Stimulated activated CD4-positive, alpha-beta T cell treated with anti-CD3 and anti-CD28 coated beads, Interleukin-4, amount 100 ng/mL, for 24 hours (primary cell): Measurements from ENCODE around the gene ABAT.
"Not testable (repeated sequence)": the region's sequence is repeated elsewhere in the genome, so short reads cannot be mapped to it uniquely, and the experiment has no call there.

Experiments used
- DNase-seq: peaks from one replicate; pipeline ENCODE4 v3.0.0-alpha.2; 2020

ABAT gene

DNA sequence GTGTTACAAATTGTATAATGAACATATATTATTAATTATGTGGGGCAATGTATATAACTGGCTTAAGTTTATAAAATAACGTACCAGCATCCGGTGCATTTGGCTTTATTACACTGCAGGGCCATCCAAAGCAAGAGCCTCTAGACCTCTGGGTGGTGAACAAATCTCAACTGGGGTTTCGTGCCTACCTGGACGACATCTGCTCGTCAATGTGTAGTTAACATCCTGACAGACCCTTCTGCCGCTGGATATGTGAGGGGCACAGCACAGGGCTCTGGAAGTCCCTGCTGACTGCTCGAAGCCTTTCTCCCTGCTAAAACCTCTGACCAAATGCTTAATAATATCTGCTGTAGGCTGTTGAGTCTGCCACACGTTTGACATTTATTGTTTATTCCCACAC lies 120.7 kb downstream of the ABAT start:
- no peak for DNase-seq

DNA sequence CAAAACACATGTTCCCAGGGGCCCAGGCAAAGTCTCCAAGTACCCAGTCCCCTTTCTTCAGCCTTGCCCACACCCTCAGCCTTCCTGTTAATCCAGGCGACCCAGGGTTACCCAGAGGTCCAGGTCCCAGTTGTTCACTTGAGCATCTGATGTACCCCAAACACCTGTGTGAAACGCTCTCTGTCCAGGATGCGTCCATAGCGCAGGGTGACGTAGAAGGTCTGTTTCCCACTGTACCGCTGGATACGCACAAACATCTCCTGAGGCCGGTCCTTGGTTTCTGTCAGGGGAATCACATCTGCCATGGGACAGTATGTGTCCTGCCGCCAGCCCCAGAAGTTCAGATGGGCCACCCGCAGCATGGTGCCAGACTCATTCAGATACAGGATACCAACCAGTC lies 121.4 kb downstream of the ABAT start:
- no peak for DNase-seq

GRCh38 chr16:8796469-8797363 lies 122.3 kb downstream of the ABAT start:
- DNase-seq: no peak

DNA sequence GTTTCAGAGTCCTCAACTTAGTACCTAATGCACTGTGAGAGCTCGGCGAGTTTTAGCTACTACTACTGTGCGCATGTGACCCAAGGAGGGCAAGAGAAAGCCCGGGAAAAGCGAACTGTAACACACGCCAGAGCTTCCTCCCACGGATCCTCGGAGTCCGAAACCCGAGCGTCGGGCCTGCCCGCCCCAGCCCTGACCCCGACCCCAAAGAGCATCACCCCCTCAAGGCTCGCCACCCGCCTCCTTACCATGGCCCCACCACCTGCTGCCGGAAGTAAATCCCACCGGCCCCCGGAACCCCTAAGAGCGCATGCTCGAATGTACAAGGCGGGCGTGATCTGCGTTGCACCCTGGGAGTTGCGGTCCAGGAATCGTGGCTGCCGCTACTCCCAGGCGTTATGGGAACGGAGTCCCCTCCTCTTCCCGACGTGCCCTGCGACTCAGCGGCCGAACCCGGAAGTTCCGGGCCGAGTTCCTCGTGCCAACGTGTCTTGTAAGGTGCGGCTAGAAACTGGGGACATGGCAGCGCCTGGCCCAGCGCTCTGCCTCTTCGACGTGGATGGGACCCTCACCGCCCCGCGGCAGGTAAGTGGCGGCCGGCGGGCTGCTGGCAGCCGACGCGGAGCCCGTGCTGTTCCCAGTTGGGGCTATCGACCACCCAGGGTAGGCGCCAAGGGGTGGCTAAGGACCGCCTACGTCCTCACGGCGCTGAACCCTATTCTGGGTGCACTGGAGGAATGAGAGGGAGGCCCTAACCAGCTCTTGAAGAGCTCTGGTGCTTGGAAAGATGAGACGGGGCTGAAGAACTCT lies 123.2 kb downstream of the ABAT start, which contains the start of the genes PMM2 and TMEM186:
Gene PMM2 (plus strand): TSS at position 476 of the 810 bp plus-strand sequence. CDS start 44 bp downstream, at position 520.
Gene TMEM186 (minus strand): TSS at position 276 of the 810 bp plus-strand sequence. CDS start 25 bp downstream, at position 251.
- peak; percentile 96 for DNase-seq

GRCh38 chr16:8798174-8798527 lies 123.7 kb downstream of the ABAT start:
- peak; percentile 37 for DNase-seq

GRCh38 chr16:8798535-8799157 lies 124.2 kb downstream of the ABAT start:
- DNase-seq: no peak

GRCh38 chr16:8801701-8802100 lies 127.3 kb downstream of the ABAT start:
- DNase-seq: no peak

DNA sequence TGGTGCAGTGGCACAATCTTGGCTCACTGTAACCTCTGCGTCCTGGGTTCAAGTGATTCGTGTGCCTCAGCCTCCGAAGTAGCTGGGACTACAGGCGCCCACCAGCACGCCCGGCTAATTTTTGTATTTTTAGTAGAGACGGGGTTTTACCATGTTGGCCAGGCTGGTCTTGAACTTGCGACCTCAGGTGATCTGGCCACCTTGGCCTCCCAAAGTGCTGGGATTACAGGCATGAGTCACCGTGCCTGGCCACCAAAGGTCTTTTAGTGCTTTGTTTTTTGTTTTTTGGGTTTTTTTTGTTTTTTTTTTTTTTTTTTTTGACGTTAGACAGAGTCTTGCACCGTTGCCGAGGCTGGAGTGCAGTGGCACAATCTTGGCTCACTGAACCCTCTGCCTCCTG lies 129.3 kb downstream of the ABAT start:
- DNase-seq: not testable (repeated sequence)

GRCh38 chr16:8804313-8804712 lies 129.9 kb downstream of the ABAT start:
- DNase-seq: no peak

- no peak for DNase-seq
Measured at GRCh38 chr16:8806272-8806983, 132.0 kb downstream of the ABAT start.

GRCh38 chr16:8807189-8807588 lies 132.8 kb downstream of the ABAT start:
- DNase-seq: no peak

GRCh38 chr16:8808009-8808408 lies 133.6 kb downstream of the ABAT start:
- DNase-seq: no peak

DNA sequence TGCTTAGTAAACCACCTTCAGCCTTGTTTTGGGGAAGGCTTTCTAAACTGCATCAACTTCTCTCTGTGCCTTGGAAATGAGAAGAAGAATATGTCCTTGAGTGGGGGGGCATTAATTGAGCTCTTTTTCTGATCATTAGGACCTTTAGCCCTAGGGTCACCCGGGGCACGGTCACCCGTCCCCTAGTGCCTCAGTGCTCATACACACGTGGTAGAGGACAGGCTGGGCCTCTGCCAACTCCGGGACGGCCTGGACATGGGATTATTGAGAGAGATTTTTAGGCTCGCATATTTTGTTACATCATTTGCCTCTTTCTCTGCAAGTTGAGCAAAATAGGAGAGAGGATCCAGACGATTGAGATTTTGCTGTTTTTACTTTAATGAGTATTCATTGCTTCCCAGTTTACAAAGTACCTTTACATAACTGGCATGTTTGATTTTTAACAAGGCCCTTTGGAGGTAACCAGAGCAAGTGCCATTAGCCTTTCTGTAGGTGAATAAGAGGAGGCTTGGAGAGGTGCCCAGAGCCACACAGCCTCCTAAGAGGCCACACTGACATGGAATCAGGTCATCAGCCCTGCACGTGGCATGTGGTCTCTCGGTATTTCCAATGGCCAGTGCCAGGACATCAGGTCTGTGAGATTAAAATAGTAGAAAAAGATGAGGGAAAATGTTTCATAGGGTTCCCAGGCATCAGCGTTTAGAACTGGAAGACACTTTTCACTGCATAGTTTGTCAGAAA lies 134.4 kb downstream of the ABAT start:
- DNase-seq: no peak

DNA sequence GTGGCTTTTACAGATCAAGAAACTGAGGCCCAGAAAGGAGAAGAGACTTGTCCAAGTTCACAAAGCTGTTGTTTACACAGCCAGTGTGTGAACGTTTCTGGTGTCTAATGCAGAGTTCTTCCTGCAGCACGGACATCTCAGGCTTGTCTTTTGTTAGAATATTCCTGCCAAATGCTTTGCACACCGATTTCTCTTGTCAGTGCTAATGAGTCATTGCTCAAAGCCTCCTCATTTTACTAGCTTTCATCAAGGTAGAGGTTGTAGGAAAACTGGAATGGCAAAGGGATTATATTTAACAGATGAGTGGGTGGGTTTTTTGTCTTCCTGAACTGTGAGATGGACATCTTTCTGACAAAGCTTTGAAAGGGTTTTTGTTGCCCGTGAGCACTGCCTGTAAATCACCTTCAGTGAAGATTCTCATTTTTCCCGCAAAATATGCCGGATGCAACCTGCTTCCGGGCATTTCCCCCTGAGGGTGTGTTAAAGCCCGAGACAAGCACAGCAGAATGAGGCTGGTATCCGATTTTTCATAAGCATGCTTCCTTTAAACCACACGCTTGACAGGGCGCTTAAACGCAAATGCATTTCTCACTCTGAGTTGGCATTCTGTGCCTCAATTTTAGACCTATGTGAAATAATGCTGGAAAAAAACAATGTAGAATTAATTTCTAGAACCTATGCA lies 137.9 kb downstream of the ABAT start:
- DNase-seq: no peak

DNA sequence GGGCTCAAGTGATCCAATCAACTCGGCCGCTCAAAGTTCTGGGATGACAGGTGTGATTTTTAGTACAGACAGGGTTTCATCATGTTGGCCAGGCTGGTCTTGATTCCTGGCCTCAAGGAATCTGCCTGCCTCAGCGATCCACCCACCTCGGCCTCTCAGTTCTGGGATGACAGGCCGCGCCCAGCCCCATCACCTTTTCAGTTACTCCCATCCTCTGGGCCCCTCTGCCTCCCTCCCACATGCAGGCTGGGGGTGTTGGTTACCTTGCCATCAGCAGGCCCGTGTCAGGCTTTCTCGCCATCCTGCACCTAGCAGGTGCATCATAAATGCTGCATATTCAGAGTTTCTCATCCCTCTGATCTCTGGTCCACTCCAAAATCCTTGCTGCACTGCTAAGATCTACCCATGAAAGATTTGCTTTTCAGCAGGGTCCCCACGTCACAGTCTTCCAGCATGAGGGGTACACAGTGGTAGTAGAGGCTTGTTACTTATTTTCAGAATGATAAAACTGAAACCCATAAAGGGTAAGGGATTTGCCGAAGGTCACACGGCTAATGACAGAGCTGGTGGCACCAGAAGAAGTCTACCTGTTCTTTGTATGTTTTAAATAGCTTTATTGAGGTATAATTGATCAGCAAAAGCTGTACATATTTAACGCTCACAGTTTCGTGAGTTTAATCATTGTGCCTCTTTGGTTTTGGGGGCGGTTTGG lies 139.8 kb downstream of the ABAT start:
- DNase-seq: no peak

GRCh38 chr16:8816967-8817655 lies 142.7 kb downstream of the ABAT start:
- DNase-seq: no peak

- no peak for DNase-seq
Measured at GRCh38 chr16:8818504-8819270, 144.3 kb downstream of the ABAT start.

DNA sequence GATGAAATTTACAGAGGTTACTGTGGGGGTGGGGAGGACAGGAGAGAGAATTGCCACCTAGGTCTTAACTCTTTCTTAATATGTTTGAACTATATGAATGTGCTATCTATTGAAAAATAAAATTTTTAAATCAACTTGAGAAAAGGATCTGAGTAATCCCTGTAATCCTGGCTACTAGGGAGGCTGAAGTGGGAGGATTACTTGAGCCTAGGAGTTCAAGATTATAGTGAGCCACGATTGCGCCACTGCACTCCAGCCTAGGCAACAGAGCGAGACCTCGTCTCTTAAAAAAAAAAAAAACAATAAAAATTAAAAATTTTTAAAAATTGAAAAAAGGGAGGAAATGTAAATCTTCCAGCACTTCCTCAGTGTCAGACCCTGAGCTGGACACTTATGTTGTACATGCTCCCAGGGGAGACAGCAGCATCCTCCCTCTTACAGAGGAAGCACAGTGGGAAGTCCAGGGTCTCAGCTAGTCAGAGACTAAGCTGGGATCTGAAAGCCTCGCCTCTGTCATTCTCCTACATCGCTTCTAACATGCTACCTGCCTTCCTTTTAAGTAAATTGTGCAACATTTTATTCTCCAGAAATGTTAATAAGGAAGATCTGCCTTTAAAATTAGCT lies 145.1 kb downstream of the ABAT start:
- DNase-seq: no peak

DNA sequence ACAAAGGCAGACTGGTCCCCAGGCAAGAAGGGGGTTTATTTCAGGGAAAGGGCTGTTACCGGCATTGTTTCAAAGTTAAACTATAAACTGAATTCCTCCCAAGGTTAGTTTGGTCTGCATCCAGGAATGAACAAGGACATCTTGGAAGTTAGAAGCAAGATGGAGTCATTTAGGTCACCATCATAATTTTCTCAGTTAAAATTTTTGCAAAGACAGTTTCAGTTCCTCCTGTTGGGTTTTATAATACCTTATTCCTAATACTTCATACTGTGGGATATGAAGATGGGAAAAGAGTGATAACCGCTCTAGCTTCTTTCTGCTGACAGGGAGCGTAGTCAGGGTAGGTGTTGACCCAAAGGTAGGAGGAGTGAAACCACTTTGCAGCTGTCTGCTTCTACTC lies 148.0 kb downstream of the ABAT start:
- no peak for DNase-seq
